Kidney (tissue), 14 donors: ENCODE data around the gene HES5. TPM values are rescaled to one million over a fixed set of nuclear protein-coding genes. Genes with fewer than 3 reads are reported as not detected.

Experiments
- DNase-seq, 5 donors: peaks; one replicate each; pipeline ENCODE4 v3.0.0-alpha.2; 2013 to 2020
- FAIRE-seq: peaks from 2 replicates; lab custom pipeline; 2012; peaks lifted over from hg19 to GRCh38; lab: Jason Lieb, UNC
- H3K27ac ChIP-seq, 2 donors: one replicate each; pipeline ENCODE4 v1.7.0; 2013; ENCODE audit warnings: low read depth in 2 of 2, low read length in 2 of 2, inconsistent platforms in 1 of 2
- H3K27me3 ChIP-seq: one replicate; pipeline ENCODE4 v1.7.1; 2013; ENCODE audit warnings: low read length, inconsistent platforms; ENCODE audit not compliant: control insufficient read depth, insufficient read depth
- H3K36me3 ChIP-seq, 3 donors: one replicate each; pipeline versions ENCODE4 v1.7.0 to v1.7.1; 2013; ENCODE audit warnings: low read length in 3 of 3, control low read depth in 1 of 3, inconsistent platforms in 1 of 3; ENCODE audit not compliant: insufficient read depth in 3 of 3, control insufficient read depth in 2 of 3
- H3K4me1 ChIP-seq, 3 donors: one replicate each; pipeline versions ENCODE4 v1.7.0 to v1.7.1; 2013; ENCODE audit warnings: low read length in 3 of 3, inconsistent platforms in 1 of 3, low read depth in 1 of 3; ENCODE audit not compliant: control insufficient read depth in 2 of 3, insufficient read depth in 2 of 3
- H3K4me3 ChIP-seq, 3 donors: one replicate each; pipeline versions ENCODE4 v1.7.0 to v1.8.1; 2013; ENCODE audit warnings: low read length in 3 of 3, control low read depth in 1 of 3, inconsistent platforms in 1 of 3
- H3K9ac ChIP-seq, 3 donors: one replicate each; pipeline versions ENCODE4 v1.7.0 to v1.7.1; 2013; ENCODE audit warnings: low read length in 3 of 3, control low read depth in 1 of 3, inconsistent platforms in 1 of 3
- H3K9me3 ChIP-seq, 3 donors: one replicate each; pipeline versions ENCODE4 v1.7.0 to v1.7.1; 2013; ENCODE audit warnings: low read length in 3 of 3, control low read depth in 1 of 3, inconsistent platforms in 1 of 3; ENCODE audit not compliant: control insufficient read depth in 2 of 3, insufficient read depth in 1 of 3
- CTCF ChIP-seq: IDR thresholded peaks from 3 replicates; pipeline ENCODE4 v1.5.1; 2012; ENCODE audit warnings: mild to moderate bottlenecking, moderate library complexity, borderline replicate concordance; ENCODE audit not compliant: insufficient read depth; ENCODE audit errors: extremely low read depth
- intact Hi-C: fragments of 100-400 bp; cut with DNase I; formaldehyde crosslinking; loops from one replicate; pipeline ENCODE4 v1.11.1; 2022
- polyA plus RNA-seq: library from polyadenylated mRNA; stranded (reverse); fragments of 350-450 nt; fragmentation: Illumina TruSeq; extraction: RNeasy Lipid Tissue Mini Kit (QIAGEN cat#74804); gene quantifications from one replicate; pipeline ENCODE4 v1.2.3, GENCODE V29; 2014; ENCODE audit warnings: low read depth, low replicate concordance; ENCODE audit not compliant: insufficient read depth
- total RNA-seq: library from RNA; stranded (reverse); fragmentation: NEBNext Ultra II Directional; extraction: Animal tissue kit (Norgen Biotek cat#: 25700); gene quantifications from one replicate; pipeline ENCODE4 v1.2.1, GENCODE V29; 2021
- donor health status: control.
- donor health status: control.
- donor health status: control.
- donor health status: control.
- donor health status: control.
- donor health status: DM: yes; HTN: yes; CAD: no.
- donor health status: Normal renal cell carcinoma (clear cell type).

HES5 gene
- total and polyA plus RNA-seq, 2 donors from 2014 or later = 0.44 TPM; not detected in 1

GRCh38 chr1:2541619-2542245, 11.7 kb upstream of the HES5 start:
- no peaks in the 10 kb centered on the region for H3K27me3 ChIP-seq
- no peaks in the 10 kb centered on the region for H3K9me3 ChIP-seq
- H3K36me3 ChIP-seq = no peaks in the 10 kb centered on the region
- peaks cover 0 to 17% (median 0%) of the 10 kb centered on the region in 3 donors for H3K4me1 ChIP-seq
- FAIRE-seq = no peak
- no peak for DNase-seq
- H3K9ac ChIP-seq = no peak overlapping the region
- no peak overlapping the region for H3K27ac ChIP-seq
- H3K4me3 ChIP-seq = no peak overlapping the region
- TF ChIP-seq CTCF = no peak
- intact Hi-C loops = loop anchor here (10.0 kb wide), 1 partner anchor 127 kb away; the partner anchor contains the start of gene PEX10

GRCh38 chr1:2540816-2541492, 10.9 kb upstream of the HES5 start:
- intact Hi-C loops = loop anchor here (10.0 kb wide), 1 partner anchor 126 kb away; the partner anchor contains the start of gene PEX10
- Histone ChIP-seq H3K27me3 (no peaks in the 10 kb centered on the region), H3K4me3 (no peak overlapping the region), H3K36me3 (no peaks in the 10 kb centered on the region), H3K4me1 (peaks cover 0 to 17% (median 0%) of the 10 kb centered on the region in 3 donors), H3K27ac (no peak overlapping the region), H3K9me3 (no peaks in the 10 kb centered on the region), H3K9ac (no peak overlapping the region)
- FAIRE-seq (no peak), DNase-seq (no peak)
- TF ChIP-seq CTCF = no peak

GRCh38 chr1:2539312-2539907, 9.3 kb upstream of the HES5 start:
- intact Hi-C loops = no loop called here
- TF ChIP-seq CTCF = no peak
- H3K27me3 ChIP-seq = no peaks in the 10 kb centered on the region
- FAIRE-seq (no peak), DNase-seq (no peak)
- no peak overlapping the region for H3K9ac ChIP-seq
- no peaks in the 10 kb centered on the region for H3K36me3 ChIP-seq
- H3K4me3 ChIP-seq = no peak overlapping the region
- no peak overlapping the region for H3K27ac ChIP-seq
- H3K4me1 ChIP-seq = peaks cover 0 to 5% (median 0%) of the 10 kb centered on the region in 3 donors
- no peaks in the 10 kb centered on the region for H3K9me3 ChIP-seq
